Spleen (tissue), 11 donors: Measurements from ENCODE around the gene PDHA2. TPM values are rescaled to one million over a fixed set of nuclear protein-coding genes. Genes with fewer than 3 reads are reported as not detected.

Experiments used
- DNase-seq: peaks from one replicate; pipeline ENCODE4 v3.0.0-alpha.2; 2020
- H3K27ac ChIP-seq, 8 donors: fragments of 200-600 bp; sonication (generic) in 7 of 8; 1 replicate in 4 of 8; 2 replicates in 4 of 8; pipeline versions ENCODE4 v1.5.0 to v1.8.0; 2016 to 2021; ENCODE audit warnings: inconsistent platforms in 4 of 8, mild to moderate bottlenecking in 4 of 8, moderate library complexity in 1 of 8
- H3K27me3 ChIP-seq, 7 donors: fragments of 200-600 bp; sonication (generic) in 6 of 7; replicated peaks in 1 of 7; 1 replicate in 4 of 7; 2 replicates in 3 of 7; pipeline versions ENCODE4 v1.5.0 to v1.8.0; 2016 to 2021; ENCODE audit warnings: inconsistent platforms in 3 of 7, mild to moderate bottlenecking in 1 of 7
- H3K36me3 ChIP-seq, 6 donors: fragments of 200-600 bp; sonication (generic) in 5 of 6; 1 replicate in 4 of 6; 2 replicates in 2 of 6; pipeline versions ENCODE4 v1.5.0 to v1.8.0; 2016 to 2021; ENCODE audit warnings: inconsistent platforms in 2 of 6
- H3K4me1 ChIP-seq, 6 donors: fragments of 200-600 bp; sonication (generic) in 5 of 6; 1 replicate in 3 of 6; 2 replicates in 3 of 6; pipeline versions ENCODE4 v1.5.0 to v1.8.0; 2016 to 2021; ENCODE audit warnings: inconsistent platforms in 3 of 6
- H3K4me3 ChIP-seq, 8 donors: fragments of 200-600 bp; sonication (generic) in 7 of 8; 1 replicate in 4 of 8; 2 replicates in 4 of 8; pipeline versions ENCODE4 v1.5.0 to v1.8.0; 2016 to 2021; ENCODE audit warnings: inconsistent platforms in 4 of 8, mild to moderate bottlenecking in 4 of 8, moderate library complexity in 2 of 8
- H3K9me3 ChIP-seq, 8 donors: fragments of 200-600 bp; sonication (generic) in 7 of 8; 1 replicate in 4 of 8; 2 replicates in 4 of 8; pipeline versions ENCODE4 v1.5.0 to v1.8.0; 2016 to 2021; ENCODE audit warnings: inconsistent platforms in 4 of 8
- POLR2A ChIP-seq, 3 donors: fragments of 450-650 bp; IDR thresholded peaks; one replicate each; pipeline ENCODE4 v1.5.1; 2017; ENCODE audit warnings: antibody characterized with exemption in 3 of 3, mild to moderate bottlenecking in 1 of 3
- POLR2AphosphoS5 ChIP-seq, 3 donors: sonication (generic); formaldehyde crosslinking; IDR thresholded peaks; one replicate each; pipeline ENCODE4 v1.5.1; 2017; ENCODE audit warnings: antibody characterized with exemption in 3 of 3
- WGBS, 5 donors: extraction: QIAGEN DNeasy Blood & Tissue Kit in 3 of 5; methylation state at CpG; one replicate each; pipeline versions ENCODE4 v1.1.5 to v1.1.7; 2013 to 2018; 5-methylcytosine and 5-hydroxymethylcytosine counted together
- intact Hi-C: fragments of 100-400 bp; cut with DNase I; formaldehyde crosslinking; loops from one replicate; pipeline ENCODE4 v1.15.0; 2023; ENCODE audit warnings: low total_unique reads
- polyA plus RNA-seq, 3 donors: library from polyadenylated mRNA; stranded (reverse); fragments of 200-250 nt; gene quantifications; one replicate each; pipeline ENCODE4 v1.2.1, GENCODE V29; 2013
- small RNA-seq, 4 donors: library from RNA; depleted of rRNA; stranded (forward); fragments of <200 nt; gene quantifications; one replicate each; pipeline ENCODE3, GENCODE V24; 2016
- total RNA-seq, 7 donors: library from RNA; depleted of rRNA in 3 of 7; stranded (reverse); fragments of >200 nt in 3 of 7; fragmentation: NEBNext Ultra II Directional in 4 of 7; extraction: Animal tissue kit (Norgen Biotek cat#: 25700) in 4 of 7; gene quantifications; one replicate each; pipeline versions ENCODE4 v1.1.0 to v1.2.1, GENCODE V29; 2016 to 2021
- TF ChIP-seq, protein P1 (sequence below), 11 experiments: fragments of 200-600 bp in 7 of 11; fragments of 450-650 bp in 4 of 11; sonication (generic) in 4 of 11; IDR thresholded peaks in 8 of 11; conservative IDR thresholded peaks in 3 of 11; 1 replicate in 7 of 11; 2 replicates in 4 of 11; pipeline versions ENCODE4 v1.4.0 to v1.8.0; 2016 to 2021; ENCODE audit warnings: antibody characterized with exemption in 11 of 11, inconsistent platforms in 4 of 11, mild to moderate bottlenecking in 1 of 11
- donor health status: healthy with polysubstance abuse.
- donor health status: DM: no; HTN: no; CAD: no; lungs with moderate emphysema.
- donor health status: DM: no; HTN: no; CAD: no.
- donor health status: Bipolar disorder and iron deficiency.
- donor health status: healthy.
- donor health status: DM: no; HTN: no; CAD: no.
- donor health status: DM: yes; HTN: yes; CAD: no.

Gene PDHA2
- total and polyA plus RNA-seq, 10 donors = not detected

DNA sequence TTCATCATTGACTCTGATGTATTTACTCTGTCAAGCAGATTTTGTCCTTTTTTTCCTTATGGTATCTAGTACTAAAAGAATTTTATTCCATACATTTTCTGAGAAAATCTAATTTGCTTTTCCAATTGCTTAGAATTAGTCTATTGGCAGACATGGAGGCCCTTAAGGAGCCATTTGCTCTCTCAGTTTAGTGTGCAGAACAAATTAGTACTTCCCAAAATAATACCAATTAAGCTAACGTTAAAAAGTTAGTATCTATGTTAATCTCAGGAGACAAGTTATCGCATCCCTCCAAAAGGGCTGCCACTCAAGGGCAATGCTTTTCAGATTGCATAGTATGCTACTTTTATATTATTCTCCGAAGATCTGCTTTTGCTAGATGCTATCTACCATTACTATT lies 47.7 kb downstream of the PDHA2 start:
- intact Hi-C loops = no loop called here
- no peaks in the 10 kb centered on the region for H3K4me1 ChIP-seq
- H3K4me3 ChIP-seq = no peak overlapping the region
- DNase-seq = no peak
- H3K36me3 ChIP-seq = no peaks in the 10 kb centered on the region
- H3K9me3 ChIP-seq = peaks cover 0 to 32% (median 20%) of the 10 kb centered on the region in 8 donors
- H3K27me3 ChIP-seq = no peaks in the 10 kb centered on the region
- WGBS, 5 donors = 81 to 93% (median 88%) methylated on average over 3 of the region's 3 CpGs
- TF ChIP-seq POLR2AphosphoS5 (IDR thresholded peaks at IDR 0.05) = no peak
- TF ChIP-seq, protein P1, sequence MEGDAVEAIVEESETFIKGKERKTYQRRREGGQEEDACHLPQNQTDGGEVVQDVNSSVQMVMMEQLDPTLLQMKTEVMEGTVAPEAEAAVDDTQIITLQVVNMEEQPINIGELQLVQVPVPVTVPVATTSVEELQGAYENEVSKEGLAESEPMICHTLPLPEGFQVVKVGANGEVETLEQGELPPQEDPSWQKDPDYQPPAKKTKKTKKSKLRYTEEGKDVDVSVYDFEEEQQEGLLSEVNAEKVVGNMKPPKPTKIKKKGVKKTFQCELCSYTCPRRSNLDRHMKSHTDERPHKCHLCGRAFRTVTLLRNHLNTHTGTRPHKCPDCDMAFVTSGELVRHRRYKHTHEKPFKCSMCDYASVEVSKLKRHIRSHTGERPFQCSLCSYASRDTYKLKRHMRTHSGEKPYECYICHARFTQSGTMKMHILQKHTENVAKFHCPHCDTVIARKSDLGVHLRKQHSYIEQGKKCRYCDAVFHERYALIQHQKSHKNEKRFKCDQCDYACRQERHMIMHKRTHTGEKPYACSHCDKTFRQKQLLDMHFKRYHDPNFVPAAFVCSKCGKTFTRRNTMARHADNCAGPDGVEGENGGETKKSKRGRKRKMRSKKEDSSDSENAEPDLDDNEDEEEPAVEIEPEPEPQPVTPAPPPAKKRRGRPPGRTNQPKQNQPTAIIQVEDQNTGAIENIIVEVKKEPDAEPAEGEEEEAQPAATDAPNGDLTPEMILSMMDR (IDR thresholded peaks at IDR 0.05 in 8 of 11, conservative IDR thresholded peaks at IDR 0.05 in 3 of 11) = no peak
- no peak for TF ChIP-seq POLR2A (IDR thresholded peaks at IDR 0.05)
- H3K27ac ChIP-seq = no peak overlapping the region

DNA sequence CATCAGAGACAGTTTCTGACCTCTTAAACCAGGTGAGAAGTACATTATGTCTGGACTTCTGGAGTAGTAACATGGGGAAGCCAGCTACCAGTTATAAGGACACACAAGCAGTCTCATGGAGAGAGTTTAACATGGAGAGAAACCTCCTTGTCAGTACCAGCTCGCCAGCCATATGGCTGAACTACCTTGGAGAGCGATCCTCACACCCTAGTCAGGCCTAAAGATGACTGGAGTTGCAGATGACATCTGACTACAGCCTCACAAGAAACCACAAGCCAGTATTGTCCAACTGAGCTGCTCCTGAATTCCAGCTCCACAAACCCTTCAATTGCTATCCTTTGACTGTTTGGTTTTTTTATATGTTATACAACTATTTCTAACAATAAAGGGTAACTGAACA lies 49.8 kb downstream of the PDHA2 start:
- Histone ChIP-seq H3K27me3 (no peaks in the 10 kb centered on the region), H3K27ac (no peak overlapping the region), H3K9me3 (peaks cover 0 to 16% (median 3%) of the 10 kb centered on the region in 8 donors), H3K36me3 (no peaks in the 10 kb centered on the region), H3K4me3 (no peak overlapping the region), H3K4me1 (no peaks in the 10 kb centered on the region)
- intact Hi-C loops = no loop called here
- 48 to 79% (median 66%) methylated on average over 2 of the region's 2 CpGs for WGBS, 5 donors
- no peak for DNase-seq
- TF ChIP-seq, protein P1 (IDR thresholded peaks at IDR 0.05 in 8 of 11, conservative IDR thresholded peaks at IDR 0.05 in 3 of 11) = no peak
- TF ChIP-seq POLR2AphosphoS5 (IDR thresholded peaks at IDR 0.05) = no peak

Small RNA genes within 50 kb of the gene (small RNA-seq; reads per million reads assigned to genes)
- gene RNU6-1059P = 0 reads per million in 4 donors
